PC-3 (cell line): ENCODE results near the gene PLD1.

Source experiments
- EZH2 ChIP-seq: fragments of 300-600 bp; sonication (generic); IDR thresholded peaks from one replicate; pipeline ENCODE4 v1.6.1; 2017; ENCODE audit warnings: antibody characterized with exemption, mild to moderate bottlenecking, low read length; ENCODE audit not compliant: unreplicated experiment
- TF ChIP-seq, protein P1 (sequence below): fragments of 300-600 bp; sonication (generic); conservative IDR thresholded peaks from 2 replicates; pipeline ENCODE4 v1.5.1; 2017; ENCODE audit warnings: antibody characterized with exemption, low read depth, mild to moderate bottlenecking, low read length

DNA sequence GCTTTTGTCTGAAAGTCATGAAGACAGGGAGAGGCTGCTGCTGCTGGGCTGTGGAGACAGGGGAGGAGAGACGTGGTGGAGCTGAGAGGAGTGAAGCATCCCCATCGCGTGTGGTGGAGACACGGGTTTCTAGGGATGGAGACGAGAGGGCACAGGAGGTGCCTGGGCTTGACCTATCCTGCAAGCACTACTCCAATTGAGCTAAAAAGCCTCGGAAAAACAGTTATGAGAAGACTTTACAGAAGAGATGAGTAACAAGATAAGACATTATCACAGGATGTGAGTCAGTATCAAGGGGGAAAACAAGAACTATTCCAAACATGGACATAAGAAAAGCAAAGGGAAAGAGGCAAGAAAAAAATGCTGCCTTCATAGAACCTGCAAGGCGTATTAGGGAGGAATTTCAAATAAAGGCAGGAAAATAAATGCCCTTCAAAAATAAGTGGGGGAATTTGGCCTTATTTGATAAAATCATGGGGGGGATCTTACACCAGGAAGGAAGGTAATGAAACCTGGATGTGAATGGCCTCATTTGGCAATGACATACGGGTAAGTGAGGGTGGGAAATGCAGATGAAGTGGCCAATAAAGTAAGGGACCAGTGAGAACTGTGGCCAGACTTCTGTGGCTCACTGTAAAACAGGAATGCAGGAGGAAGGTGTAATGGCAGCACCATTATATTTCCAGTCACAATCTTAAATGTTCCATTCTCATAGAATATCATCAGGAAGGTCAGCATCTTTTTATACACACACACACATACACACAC is 97.9 kb downstream of the PLD1 start:
- TF ChIP-seq, protein P1, sequence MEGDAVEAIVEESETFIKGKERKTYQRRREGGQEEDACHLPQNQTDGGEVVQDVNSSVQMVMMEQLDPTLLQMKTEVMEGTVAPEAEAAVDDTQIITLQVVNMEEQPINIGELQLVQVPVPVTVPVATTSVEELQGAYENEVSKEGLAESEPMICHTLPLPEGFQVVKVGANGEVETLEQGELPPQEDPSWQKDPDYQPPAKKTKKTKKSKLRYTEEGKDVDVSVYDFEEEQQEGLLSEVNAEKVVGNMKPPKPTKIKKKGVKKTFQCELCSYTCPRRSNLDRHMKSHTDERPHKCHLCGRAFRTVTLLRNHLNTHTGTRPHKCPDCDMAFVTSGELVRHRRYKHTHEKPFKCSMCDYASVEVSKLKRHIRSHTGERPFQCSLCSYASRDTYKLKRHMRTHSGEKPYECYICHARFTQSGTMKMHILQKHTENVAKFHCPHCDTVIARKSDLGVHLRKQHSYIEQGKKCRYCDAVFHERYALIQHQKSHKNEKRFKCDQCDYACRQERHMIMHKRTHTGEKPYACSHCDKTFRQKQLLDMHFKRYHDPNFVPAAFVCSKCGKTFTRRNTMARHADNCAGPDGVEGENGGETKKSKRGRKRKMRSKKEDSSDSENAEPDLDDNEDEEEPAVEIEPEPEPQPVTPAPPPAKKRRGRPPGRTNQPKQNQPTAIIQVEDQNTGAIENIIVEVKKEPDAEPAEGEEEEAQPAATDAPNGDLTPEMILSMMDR, result no peak
- no peak for TF ChIP-seq EZH2
